UCSD-AML1 (cell line): Measurements from ENCODE around the gene ACKR1.
A peak's percentile ranks its signal among the peaks of the same experiment; 100 is the strongest.

Source experiments
- DNase-seq: peaks from one replicate; lab custom pipeline; 2025; ENCODE audit not compliant: unreplicated experiment; lab: John Stamatoyannopoulos, UW

The ACKR1 gene

DNA sequence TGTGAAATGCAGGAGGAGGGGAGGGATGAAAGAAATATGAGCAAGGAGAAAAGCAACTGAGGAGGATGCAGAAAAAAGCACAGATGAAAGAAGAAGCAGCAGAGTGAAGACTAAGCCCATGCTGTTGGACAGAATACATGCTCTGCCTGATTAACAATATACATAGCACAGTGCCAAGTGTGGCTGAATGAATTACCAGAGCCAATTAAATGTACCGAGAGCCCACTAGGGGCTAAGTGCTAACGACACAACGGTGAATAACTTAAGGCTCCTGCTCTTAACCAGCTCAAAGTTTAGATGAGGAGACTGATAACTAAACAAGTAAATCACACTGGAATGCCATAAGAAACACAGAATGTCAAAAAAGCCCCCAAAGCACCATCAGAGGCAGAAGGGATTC is 17.6 kb upstream of the ACKR1 start:
- DNase-seq = no peak

GRCh38 chr1:159187647-159188374 is 16.9 kb upstream of the ACKR1 start:
- DNase-seq = no peak

DNA sequence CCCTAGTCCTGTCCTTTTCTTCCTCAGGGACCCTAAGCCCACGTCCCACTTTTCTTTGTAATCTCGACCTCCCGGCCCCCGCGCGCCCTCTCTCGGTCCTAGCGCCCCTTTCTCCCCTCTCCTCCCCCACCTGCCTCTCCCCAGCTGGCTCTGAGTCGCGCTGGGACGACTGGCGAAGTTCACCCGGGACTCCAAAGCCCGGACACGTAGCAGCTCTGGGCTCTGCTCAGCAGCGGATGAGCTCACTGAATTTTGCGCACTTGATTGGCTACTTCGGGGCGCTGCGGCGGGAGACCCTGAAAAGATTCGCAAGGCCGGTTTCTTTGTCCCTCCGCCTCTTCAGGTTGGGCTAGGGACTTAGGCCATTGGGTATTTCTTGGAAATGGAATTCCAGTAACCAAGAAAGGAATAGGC is 16.3 kb upstream of the ACKR1 start:
- no peak for DNase-seq

GRCh38 chr1:159190441-159190840 is 14.2 kb upstream of the ACKR1 start:
- DNase-seq = no peak

- DNase-seq = no peak
Observed at GRCh38 chr1:159196543-159196942, 8.1 kb upstream of the ACKR1 start.

- peak; percentile 50 for DNase-seq
Observed at GRCh38 chr1:159197561-159198557, 6.8 kb upstream of the ACKR1 start.

GRCh38 chr1:159199901-159200300 is 4.8 kb upstream of the ACKR1 start:
- no peak for DNase-seq

- DNase-seq = no peak
Observed at GRCh38 chr1:159200769-159201168, 3.9 kb upstream of the ACKR1 start.

- DNase-seq = no peak
Observed at GRCh38 chr1:159201642-159202041, 3.0 kb upstream of the ACKR1 start.

DNA sequence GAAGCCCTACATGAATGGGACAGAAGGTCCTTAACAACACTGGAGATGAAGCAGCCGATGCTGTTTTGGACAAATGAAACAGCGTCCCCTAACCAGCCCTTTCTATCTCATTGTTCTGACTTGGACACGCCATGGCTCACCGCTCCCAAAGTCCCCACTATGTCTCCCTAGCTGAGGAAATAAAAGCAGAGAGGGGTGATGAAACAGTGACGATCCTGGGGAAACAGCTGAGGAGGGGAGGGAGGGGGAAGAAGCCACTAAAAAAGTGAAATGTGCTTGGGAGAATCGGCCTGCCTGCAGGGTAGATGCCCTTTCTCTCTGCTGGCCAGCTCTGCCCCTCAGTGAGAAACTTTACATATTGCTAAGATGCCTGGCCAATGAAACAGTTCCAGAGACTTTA is 1.1 kb upstream of the ACKR1 start:
- DNase-seq = no peak

- no peak for DNase-seq
Observed at GRCh38 chr1:159205225-159205624, 550 bp downstream of the ACKR1 start.

GRCh38 chr1:159206110-159206509 is 1.4 kb downstream of the ACKR1 start:
- DNase-seq = no peak

DNA sequence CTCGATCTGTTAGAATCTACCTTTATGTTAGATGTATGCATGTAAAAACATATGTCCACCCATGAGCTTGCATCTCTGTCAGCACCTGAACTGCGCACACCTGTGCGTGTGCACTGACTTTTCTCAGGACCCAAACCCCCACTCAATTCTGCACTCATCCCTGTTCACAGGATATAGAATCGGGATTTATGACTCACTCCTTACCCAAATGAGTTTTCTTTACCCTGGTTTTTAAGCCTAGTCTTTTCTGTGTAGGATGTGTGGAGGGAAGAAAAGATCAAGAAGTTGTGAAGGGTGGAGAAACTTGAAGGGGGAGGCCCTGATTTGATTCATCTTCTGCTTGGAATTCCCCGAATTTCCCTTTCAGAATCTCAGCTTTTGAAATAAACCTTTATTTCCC is 2.4 kb downstream of the ACKR1 start:
- DNase-seq = no peak

GRCh38 chr1:159207774-159208173 is 3.1 kb downstream of the ACKR1 start:
- no peak for DNase-seq

DNA sequence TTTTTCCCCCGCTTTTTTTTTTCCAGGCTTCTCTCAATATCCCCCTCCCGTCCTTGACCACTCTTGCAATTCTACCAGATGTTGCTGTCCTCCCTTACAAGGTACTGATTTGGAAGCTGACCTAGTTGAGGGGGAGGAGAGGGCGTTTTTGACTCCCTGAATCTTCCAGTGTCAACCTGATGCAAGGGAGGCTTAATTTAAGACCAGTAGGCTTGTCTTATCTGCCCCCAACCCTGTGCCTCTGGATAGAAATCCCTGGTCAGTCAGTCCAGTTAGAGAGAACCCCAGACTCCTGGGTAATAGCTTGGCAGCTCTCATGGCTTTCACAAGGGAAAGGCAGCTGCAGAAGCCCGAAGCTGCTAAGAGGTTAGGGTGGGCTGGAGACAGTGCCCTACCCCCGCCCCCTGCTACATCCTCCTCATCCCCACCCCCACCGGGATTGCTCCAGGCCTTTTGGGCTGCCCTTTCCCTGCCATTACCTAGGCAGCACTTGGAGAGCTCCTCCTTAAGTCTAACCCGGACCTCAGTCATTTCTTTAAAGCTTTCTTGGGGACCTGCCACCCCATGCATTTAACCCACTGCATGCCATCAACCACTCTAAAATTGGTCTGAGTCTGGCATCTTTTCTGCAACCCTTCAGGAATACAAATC is 3.6 kb downstream of the ACKR1 start:
- no peak for DNase-seq

- no peak for DNase-seq
Observed at GRCh38 chr1:159209061-159209460, 4.4 kb downstream of the ACKR1 start.

GRCh38 chr1:159211331-159212136 is 6.9 kb downstream of the ACKR1 start:
- peak; percentile 24 for DNase-seq

DNA sequence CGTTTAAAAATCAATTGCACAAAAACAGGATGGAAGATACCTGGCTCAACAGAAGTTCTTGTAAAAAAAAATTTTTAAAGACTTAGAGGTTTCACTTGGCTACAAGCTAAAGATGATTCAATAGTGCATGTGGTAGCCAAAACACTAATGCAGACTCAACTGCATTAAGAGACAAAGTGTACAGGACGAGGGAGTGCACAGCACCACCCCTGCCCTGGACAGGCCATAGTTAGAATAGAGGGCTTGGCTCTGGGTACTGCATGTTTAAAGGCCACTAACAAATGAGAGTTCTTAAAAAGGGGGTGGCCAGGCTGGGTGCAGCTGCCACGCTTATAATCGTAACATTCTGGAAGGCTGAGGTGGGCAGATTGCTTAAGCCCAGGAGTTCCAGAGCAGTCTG is 7.9 kb downstream of the ACKR1 start:
- no peak for DNase-seq

DNA sequence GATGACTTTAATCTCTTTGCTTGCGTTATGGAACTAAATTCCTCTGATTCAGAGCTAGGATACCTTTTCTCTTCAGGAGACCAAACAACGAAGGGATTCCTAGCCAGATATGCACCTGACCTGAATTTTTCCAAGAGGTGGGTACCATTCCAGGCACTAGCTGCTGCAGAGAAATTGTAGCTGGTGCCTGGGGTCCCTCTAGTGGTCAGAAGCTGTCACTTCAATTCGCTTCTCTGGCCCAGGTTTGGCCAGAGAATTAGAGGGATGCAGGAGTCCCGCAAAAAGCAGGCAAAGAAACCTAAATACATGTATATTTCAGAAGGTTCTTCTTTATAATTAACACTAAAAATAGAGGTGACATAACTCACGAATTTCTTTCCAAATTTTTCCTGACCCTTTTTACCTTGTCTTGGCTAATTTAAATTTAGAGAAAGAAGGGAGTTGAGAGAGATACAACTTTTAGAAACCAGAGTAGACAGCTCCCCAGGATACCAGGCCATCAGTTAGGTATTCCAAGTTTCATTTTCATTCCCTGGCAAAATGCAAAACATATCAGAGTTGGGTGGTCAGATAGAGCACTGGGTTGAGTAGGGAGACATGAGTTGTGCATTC is 9.6 kb downstream of the ACKR1 start:
- DNase-seq = peak; percentile 13
